CD4-positive, alpha-beta memory T cell (primary cell): ENCODE results near the gene SNAPC2. TPM values are rescaled to one million over a fixed set of nuclear protein-coding genes. Genes with fewer than 3 reads are reported as not detected.

ENCODE experiments used
- CTCF ChIA-PET: fragments of 350-600 bp; sonication (Branson Sonifier 250); formaldehyde crosslinking; loops from one replicate; lab custom pipeline; 2021; ENCODE audit warnings: inconsistent platforms; ENCODE audit not compliant: partially characterized antibody; lab: Charles Lee
- POLR2A ChIA-PET: fragments of 350-600 bp; sonication (Branson Sonifier 250); formaldehyde crosslinking; loops from one replicate; lab custom pipeline; 2021; ENCODE audit not compliant: partially characterized antibody; lab: Charles Lee
- DNase-seq, 5 donors: peaks; one replicate each; pipeline versions ENCODE4 v3.0.0 to v3.0.0-alpha.2; 2020 to 2022; ENCODE audit warnings: mixed read lengths in 1 of 5
- H3K27ac ChIP-seq: one replicate; pipeline ENCODE4 v1.7.0; 2013; ENCODE audit warnings: low read depth, low read length
- H3K27me3 ChIP-seq: 2 replicates; pipeline ENCODE4 v1.7.0; 2013; ENCODE audit warnings: mild to moderate bottlenecking, low read length, moderate library complexity; ENCODE audit not compliant: insufficient read depth
- H3K36me3 ChIP-seq: 2 replicates; pipeline ENCODE4 v1.7.0; 2013; ENCODE audit warnings: mild to moderate bottlenecking, low read length, moderate library complexity; ENCODE audit not compliant: insufficient read depth
- H3K4me1 ChIP-seq: 2 replicates; pipeline ENCODE4 v1.7.0; 2013; ENCODE audit warnings: mild to moderate bottlenecking, low read length, moderate library complexity; ENCODE audit not compliant: insufficient read depth
- H3K4me3 ChIP-seq, 2 donors: one replicate each; pipeline ENCODE4 v1.7.0; 2013; ENCODE audit warnings: low read length in 2 of 2, mild to moderate bottlenecking in 1 of 2
- H3K9me3 ChIP-seq, 2 donors: one replicate each; pipeline ENCODE4 v1.7.0; 2013; ENCODE audit warnings: low read length in 2 of 2, control low read depth in 1 of 2; ENCODE audit not compliant: control insufficient read depth in 1 of 2
- H3K27ac Mint-ChIP-seq, 7 donors: one replicate each; pipeline ENCODE4 v1.8.0; 2020 to 2021; ENCODE audit warnings: mixed read lengths in 7 of 7, mild to moderate bottlenecking in 6 of 7, inconsistent platforms in 3 of 7, moderate library complexity in 3 of 7
- H3K27me3 Mint-ChIP-seq, 2 donors: one replicate each; pipeline ENCODE4 v1.8.0; 2020 to 2021; ENCODE audit warnings: mixed read lengths in 2 of 2
- H3K36me3 Mint-ChIP-seq, 2 donors: one replicate each; pipeline ENCODE4 v1.8.0; 2020 to 2021; ENCODE audit warnings: mixed read lengths in 2 of 2, inconsistent platforms in 1 of 2, mild to moderate bottlenecking in 1 of 2
- H3K4me1 Mint-ChIP-seq, 4 donors: one replicate each; pipeline ENCODE4 v1.8.0; 2020 to 2021; ENCODE audit warnings: mixed read lengths in 4 of 4, mild to moderate bottlenecking in 1 of 4
- H3K4me3 Mint-ChIP-seq, 8 donors: one replicate each; pipeline ENCODE4 v1.8.0; 2020 to 2021; ENCODE audit warnings: mixed read lengths in 8 of 8, mild to moderate bottlenecking in 7 of 8, moderate library complexity in 6 of 8, inconsistent platforms in 3 of 8
- H3K9me3 Mint-ChIP-seq, 8 donors: one replicate each; pipeline ENCODE4 v1.8.0; 2020 to 2021; ENCODE audit warnings: mixed read lengths in 8 of 8, mild to moderate bottlenecking in 5 of 8, inconsistent platforms in 3 of 8, moderate library complexity in 1 of 8
- intact Hi-C: fragments of 100-400 bp; cut with micrococcal nuclease; formaldehyde crosslinking; loops from one replicate; pipeline ENCODE4 v1.15.1; 2023
- polyA plus RNA-seq, 2 donors: library from polyadenylated mRNA; unstranded; fragments of 300-500 nt; fragmentation: Illumina TruSeq; gene quantifications; one replicate each; pipeline ENCODE4 v1.2.3, GENCODE V29; 2021
- total RNA-seq, 2 experiments: library from RNA; stranded (reverse); gene quantifications; one replicate each; pipeline ENCODE4 v1.2.3, GENCODE V29; 2021

The SNAPC2 gene
- total and polyA plus RNA-seq, 4 experiments from 2014 or later, result 9.0 to 22.1 (median 17.6) TPM

GRCh38 chr19:7924651-7925170 is 4.6 kb downstream of the SNAPC2 start:
- H3K9me3 ChIP-seq, result no peaks in the 10 kb centered on the region
- H3K27me3 ChIP-seq, result no peaks in the 10 kb centered on the region
- peaks cover under 1 to 5% of the 10 kb centered on the region in 2 donors for H3K27me3 Mint-ChIP-seq
- H3K36me3 ChIP-seq, result peaks cover 15% of the 10 kb centered on the region
- peak in 1 of 5 donors; percentile 24 for DNase-seq
- POLR2A ChIA-PET, result no interaction called here
- no peak overlapping the region for H3K27ac ChIP-seq
- intact Hi-C loops, result loop anchor here (1.0 to 5.0 kb wide), 3 partner anchors 19 to 297 kb away; partner anchors contain the start of genes PET100, TIMM44 and XAB2
- peaks cover 9 to 49% (median 28%) of the 10 kb centered on the region in 4 donors for H3K4me1 Mint-ChIP-seq
- peak overlapping the region in 1 of 7 donors; percentile 77 for H3K27ac Mint-ChIP-seq
- CTCF ChIA-PET, result interaction anchor here (1.4 to 2.0 kb wide), 2 partner anchors 13 to 55 kb away, joined by 3 to 4 read pairs; no protein-coding TSS in a partner anchor
- H3K9me3 Mint-ChIP-seq, result peaks cover 0 to 1% (median 0%) of the 10 kb centered on the region in 8 donors
- H3K36me3 Mint-ChIP-seq, result peaks cover 0 to 11% of the 10 kb centered on the region in 2 donors
- peaks cover 27% of the 10 kb centered on the region for H3K4me1 ChIP-seq
- H3K4me3 ChIP-seq, result no peak overlapping the region
- no peak overlapping the region for H3K4me3 Mint-ChIP-seq

- Histone ChIP-seq H3K9me3 (no peaks in the 10 kb centered on the region), H3K4me3 (no peak overlapping the region), H3K27me3 (no peaks in the 10 kb centered on the region), H3K36me3 (peaks cover 15% of the 10 kb centered on the region), H3K27ac (no peak overlapping the region), H3K4me1 (peaks cover 24% of the 10 kb centered on the region)
- H3K9me3 Mint-ChIP-seq, result peaks cover 0 to 1% (median 0%) of the 10 kb centered on the region in 8 donors
- peak; percentile 70 to 78 (median 74) for DNase-seq
- H3K27me3 Mint-ChIP-seq, result no peaks in the 10 kb centered on the region
- ChIA-PET CTCF (no interaction called here), POLR2A (no interaction called here)
- H3K4me3 Mint-ChIP-seq, result peak overlapping the region; percentile 64 to 90 (median 83)
- H3K27ac Mint-ChIP-seq, result peak overlapping the region in 6 of 7 donors; percentile 53 to 84 (median 72)
- H3K36me3 Mint-ChIP-seq, result peaks cover 0 to 9% of the 10 kb centered on the region in 2 donors
- peaks cover 4 to 43% (median 24%) of the 10 kb centered on the region in 4 donors for H3K4me1 Mint-ChIP-seq
- intact Hi-C loops, result loop anchor here (1.0 kb wide), 2 partner anchors 18 to 72 kb away; partner anchors contain the start of gene TIMM44
These were observed 5.2 kb downstream of the SNAPC2 start for GRCh38 chr19:7925171-7925851.

GRCh38 chr19:7926021-7926726 is 6.0 kb downstream of the SNAPC2 start, which contains the start of gene CTXN1:
TSS of gene CTXN1 (minus strand) at chr19:7926135. CDS start at chr19:7925538, 597 bp downstream.
- H3K9me3 Mint-ChIP-seq, result no peaks in the 10 kb centered on the region
- H3K27ac Mint-ChIP-seq, result peak within 1 kb of the TSS in 6 of 7 donors; percentile 53 to 84 (median 76)
- Histone ChIP-seq H3K4me1 (peaks cover 20% of the 10 kb centered on the region), H3K27me3 (no peaks in the 10 kb centered on the region), H3K9me3 (no peaks in the 10 kb centered on the region), H3K27ac (no peak within 1 kb of the TSS), H3K36me3 (peaks cover 15% of the 10 kb centered on the region), H3K4me3 (no peak within 1 kb of the TSS)
- H3K4me1 Mint-ChIP-seq, result peaks cover 1 to 37% (median 20%) of the 10 kb centered on the region in 4 donors
- H3K27me3 Mint-ChIP-seq, result no peaks in the 10 kb centered on the region
- POLR2A ChIA-PET, result interaction anchor here (1.5 kb wide), 2 partner anchors 9 to 18 kb away, joined by 5 to 8 read pairs; no protein-coding TSS in a partner anchor
- peak; percentile 68 to 78 (median 72) for DNase-seq
- H3K36me3 Mint-ChIP-seq, result peaks cover 0 to 16% of the 10 kb centered on the region in 2 donors
- CTCF ChIA-PET, result interaction anchor here (1.5 kb wide), 1 partner anchor 74 kb away, joined by 6 read pairs; no protein-coding TSS in a partner anchor
- peak within 1 kb of the TSS; percentile 64 to 90 (median 83) for H3K4me3 Mint-ChIP-seq
- intact Hi-C loops, result no loop called here

GRCh38 chr19:7926727-7927604 is 6.8 kb downstream of the SNAPC2 start:
- Mint-ChIP-seq H3K4me3 (peak overlapping the region; percentile 17 to 73 (median 42)), H3K27me3 (no peaks in the 10 kb centered on the region), H3K4me1 (peaks cover 1 to 31% (median 18%) of the 10 kb centered on the region in 4 donors), H3K27ac (peak overlapping the region in 2 of 7 donors; percentile 60 to 83), H3K9me3 (no peaks in the 10 kb centered on the region), H3K36me3 (peaks cover 0 to 19% of the 10 kb centered on the region in 2 donors)
- no peaks in the 10 kb centered on the region for H3K9me3 ChIP-seq
- intact Hi-C loops, result no loop called here
- H3K4me1 ChIP-seq, result peaks cover 13% of the 10 kb centered on the region
- no peak overlapping the region for H3K27ac ChIP-seq
- peaks cover 19% of the 10 kb centered on the region for H3K36me3 ChIP-seq
- no peak overlapping the region for H3K4me3 ChIP-seq
- H3K27me3 ChIP-seq, result no peaks in the 10 kb centered on the region
- ChIA-PET CTCF (interaction anchor here (0.6 to 1.5 kb wide), 3 partner anchors 9 to 578 kb away, joined by 4 to 6 read pairs (median 4); no protein-coding TSS in a partner anchor), POLR2A (interaction anchor here (1.5 kb wide), 2 partner anchors 9 to 17 kb away, joined by 5 to 8 read pairs; no protein-coding TSS in a partner anchor)
- no peak for DNase-seq

- Histone ChIP-seq H3K27me3 (no peaks in the 10 kb centered on the region), H3K4me1 (peaks cover 10% of the 10 kb centered on the region), H3K27ac (no peak overlapping the region), H3K4me3 (no peak overlapping the region), H3K36me3 (peaks cover 19% of the 10 kb centered on the region), H3K9me3 (no peaks in the 10 kb centered on the region)
- H3K36me3 Mint-ChIP-seq, result peaks cover 0 to 23% of the 10 kb centered on the region in 2 donors
- no peaks in the 10 kb centered on the region for H3K27me3 Mint-ChIP-seq
- DNase-seq, result no peak
- CTCF ChIA-PET, result interaction anchor here (0.6 to 2.1 kb wide), 4 partner anchors 10 to 577 kb away, joined by 4 to 6 read pairs (median 5); no protein-coding TSS in a partner anchor
- peak overlapping the region in 1 of 8 donors; percentile 36 for H3K4me3 Mint-ChIP-seq
- intact Hi-C loops, result no loop called here
- H3K4me1 Mint-ChIP-seq, result peaks cover 1 to 28% (median 15%) of the 10 kb centered on the region in 4 donors
- H3K9me3 Mint-ChIP-seq, result no peaks in the 10 kb centered on the region
- peak overlapping the region in 2 of 7 donors; percentile 22 to 81 for H3K27ac Mint-ChIP-seq
- POLR2A ChIA-PET, result interaction anchor here (1.5 kb wide), 1 partner anchor 10 kb away, joined by 5 read pairs; no protein-coding TSS in a partner anchor
These were observed 7.6 kb downstream of the SNAPC2 start for GRCh38 chr19:7927605-7928333.
